ENCODE results near the gene UBXN11. TPM values are rescaled to one million over a fixed set of nuclear protein-coding genes. Genes with fewer than 3 reads are reported as not detected.

The UBXN11 gene
- total and polyA plus RNA-seq, 9 donors, result 4.2 to 13.9 (median 10.2) TPM

- no peaks in the 10 kb centered on the region for H3K27me3 ChIP-seq (ENCODE audit: control insufficient read depth, insufficient read depth, low read length)
- H3K9me3 ChIP-seq (replicated peaks; ENCODE audit: control insufficient read depth, low read depth, low read length), result no peaks in the 10 kb centered on the region
- WGBS (ENCODE audit: insufficient coverage), result no CpG with 5 or more reads among the region's 5 CpGs
- peaks cover 6% of the 10 kb centered on the region for H3K36me3 ChIP-seq (ENCODE audit: control insufficient read depth, insufficient read depth, low read length)
- no peak for DNase-seq
- H3K4me1 ChIP-seq (ENCODE audit: control insufficient read depth, insufficient read depth, low read length), result peaks cover 67% of the 10 kb centered on the region
- H3K27ac ChIP-seq (ENCODE audit: low read length), result no peak overlapping the region
- no peak overlapping the region for H3K4me3 ChIP-seq (ENCODE audit: low read length)
These were observed 18.6 kb downstream of the UBXN11 start for GRCh38 chr1:26287811-26288210.

- peak; percentile 83 for DNase-seq
- Histone ChIP-seq H3K36me3 (ENCODE audit: control insufficient read depth, insufficient read depth, low read length) (peaks cover 10% of the 10 kb centered on the region), H3K27me3 (ENCODE audit: control insufficient read depth, insufficient read depth, low read length) (no peaks in the 10 kb centered on the region), H3K27ac (ENCODE audit: low read length) (peak overlapping the region; percentile 47), H3K4me1 (ENCODE audit: control insufficient read depth, insufficient read depth, low read length) (peaks cover 74% of the 10 kb centered on the region), H3K9me3 (replicated peaks; ENCODE audit: control insufficient read depth, low read depth, low read length) (no peaks in the 10 kb centered on the region), H3K4me3 (ENCODE audit: low read length) (no peak overlapping the region)
- 59% methylated on average over 5 of the region's 8 CpGs for WGBS (ENCODE audit: insufficient coverage)
These were observed 19.3 kb downstream of the UBXN11 start for GRCh38 chr1:26287033-26287711.

GRCh38 chr1:26286064-26286416 is 20.4 kb downstream of the UBXN11 start:
- H3K9me3 ChIP-seq (replicated peaks; ENCODE audit: control insufficient read depth, low read depth, low read length), result no peaks in the 10 kb centered on the region
- H3K36me3 ChIP-seq (ENCODE audit: control insufficient read depth, insufficient read depth, low read length), result peaks cover 13% of the 10 kb centered on the region
- no CpG with 5 or more reads among the region's 2 CpGs for whole genome bisulfite sequencing (ENCODE audit: insufficient coverage)
- H3K27me3 ChIP-seq (ENCODE audit: control insufficient read depth, insufficient read depth, low read length), result no peaks in the 10 kb centered on the region
- DNase-seq, result no peak
- H3K4me3 ChIP-seq (ENCODE audit: low read length), result no peak overlapping the region
- H3K27ac ChIP-seq (ENCODE audit: low read length), result no peak overlapping the region
- peaks cover 77% of the 10 kb centered on the region for H3K4me1 ChIP-seq (ENCODE audit: control insufficient read depth, insufficient read depth, low read length)

- 87% methylated on average over 15 of the region's 19 CpGs for WGBS (ENCODE audit: insufficient coverage)
- peaks cover 13% of the 10 kb centered on the region for H3K36me3 ChIP-seq (ENCODE audit: control insufficient read depth, insufficient read depth, low read length)
These were observed 20.9 kb downstream of the UBXN11 start for GRCh38 chr1:26285366-26286063.

GRCh38 chr1:26284597-26285347 is 21.7 kb downstream of the UBXN11 start:
- peaks cover 73% of the 10 kb centered on the region for H3K4me1 ChIP-seq (ENCODE audit: control insufficient read depth, insufficient read depth, low read length)
- WGBS (ENCODE audit: insufficient coverage), result 60% methylated on average over 15 of the region's 22 CpGs
- H3K27me3 ChIP-seq (ENCODE audit: control insufficient read depth, insufficient read depth, low read length), result no peaks in the 10 kb centered on the region
- no peaks in the 10 kb centered on the region for H3K9me3 ChIP-seq (replicated peaks; ENCODE audit: control insufficient read depth, low read depth, low read length)
- no peak for DNase-seq
- no peak overlapping the region for H3K27ac ChIP-seq (ENCODE audit: low read length)
- H3K36me3 ChIP-seq (ENCODE audit: control insufficient read depth, insufficient read depth, low read length), result peaks cover 13% of the 10 kb centered on the region
- no peak overlapping the region for H3K4me3 ChIP-seq (ENCODE audit: low read length)

More at GRCh38 chr1:26285366-26286063, 20.9 kb downstream of the UBXN11 start:
- Histone ChIP-seq H3K9me3 (replicated peaks; ENCODE audit: control insufficient read depth, low read depth, low read length) (no peaks in the 10 kb centered on the region), H3K27ac (ENCODE audit: low read length) (no peak overlapping the region), H3K4me1 (ENCODE audit: control insufficient read depth, insufficient read depth, low read length) (peaks cover 76% of the 10 kb centered on the region), H3K27me3 (ENCODE audit: control insufficient read depth, insufficient read depth, low read length) (no peaks in the 10 kb centered on the region), H3K4me3 (ENCODE audit: low read length) (no peak overlapping the region)
- no peak for DNase-seq

GRCh38 chr1:26283871-26284596 is 22.4 kb downstream of the UBXN11 start:
- peaks cover 13% of the 10 kb centered on the region for H3K36me3 ChIP-seq (ENCODE audit: control insufficient read depth, insufficient read depth, low read length)
- 89% methylated on average over 9 of the region's 12 CpGs for WGBS (ENCODE audit: insufficient coverage)
- no peak overlapping the region for H3K4me3 ChIP-seq (ENCODE audit: low read length)
- H3K27me3 ChIP-seq (ENCODE audit: control insufficient read depth, insufficient read depth, low read length), result no peaks in the 10 kb centered on the region
- H3K27ac ChIP-seq (ENCODE audit: low read length), result no peak overlapping the region
- DNase-seq, result no peak
- no peaks in the 10 kb centered on the region for H3K9me3 ChIP-seq (replicated peaks; ENCODE audit: control insufficient read depth, low read depth, low read length)
- H3K4me1 ChIP-seq (ENCODE audit: control insufficient read depth, insufficient read depth, low read length), result peaks cover 74% of the 10 kb centered on the region

- 73% methylated on average over 4 of the region's 4 CpGs for WGBS (ENCODE audit: insufficient coverage)
- H3K36me3 ChIP-seq (ENCODE audit: control insufficient read depth, insufficient read depth, low read length), result peaks cover 13% of the 10 kb centered on the region
- peaks cover 73% of the 10 kb centered on the region for H3K4me1 ChIP-seq (ENCODE audit: control insufficient read depth, insufficient read depth, low read length)
- no peaks in the 10 kb centered on the region for H3K9me3 ChIP-seq (replicated peaks; ENCODE audit: control insufficient read depth, low read depth, low read length)
- no peaks in the 10 kb centered on the region for H3K27me3 ChIP-seq (ENCODE audit: control insufficient read depth, insufficient read depth, low read length)
- no peak overlapping the region for H3K27ac ChIP-seq (ENCODE audit: low read length)
- no peak overlapping the region for H3K4me3 ChIP-seq (ENCODE audit: low read length)
- DNase-seq, result no peak
These were observed 23.1 kb downstream of the UBXN11 start for GRCh38 chr1:26283279-26283853.

GRCh38 chr1:26282401-26282918 is 24.0 kb downstream of the UBXN11 start:
- Histone ChIP-seq H3K4me1 (ENCODE audit: control insufficient read depth, insufficient read depth, low read length) (peaks cover 71% of the 10 kb centered on the region), H3K27ac (ENCODE audit: low read length) (peak overlapping the region; percentile 55), H3K9me3 (replicated peaks; ENCODE audit: control insufficient read depth, low read depth, low read length) (no peaks in the 10 kb centered on the region), H3K27me3 (ENCODE audit: control insufficient read depth, insufficient read depth, low read length) (no peaks in the 10 kb centered on the region), H3K4me3 (ENCODE audit: low read length) (no peak overlapping the region), H3K36me3 (ENCODE audit: control insufficient read depth, insufficient read depth, low read length) (peaks cover 22% of the 10 kb centered on the region)
- WGBS (ENCODE audit: insufficient coverage), result 65% methylated on average over 17 of the region's 22 CpGs
- no peak for DNase-seq

- H3K27ac ChIP-seq (ENCODE audit: low read length), result peak overlapping the region; percentile 78
These were observed 24.5 kb downstream of the UBXN11 start for GRCh38 chr1:26281971-26282370.

More at GRCh38 chr1:26281971-26282370, 24.5 kb downstream of the UBXN11 start:
- DNase-seq, result peak; percentile 62
- WGBS (ENCODE audit: insufficient coverage), result 4% methylated on average over 14 of the region's 15 CpGs
- H3K4me1 ChIP-seq (ENCODE audit: control insufficient read depth, insufficient read depth, low read length), result peaks cover 66% of the 10 kb centered on the region
- H3K27me3 ChIP-seq (ENCODE audit: control insufficient read depth, insufficient read depth, low read length), result no peaks in the 10 kb centered on the region
- no peaks in the 10 kb centered on the region for H3K9me3 ChIP-seq (replicated peaks; ENCODE audit: control insufficient read depth, low read depth, low read length)
- H3K36me3 ChIP-seq (ENCODE audit: control insufficient read depth, insufficient read depth, low read length), result peaks cover 27% of the 10 kb centered on the region
- H3K4me3 ChIP-seq (ENCODE audit: low read length), result no peak overlapping the region
